Amygdala (tissue), 56 donors: ENCODE data around the gene LRPPRC.
"Not testable (repeated sequence)": the region's sequence is repeated elsewhere in the genome, so short reads cannot be mapped to it uniquely, and the experiment has no call there.

Experiments
- DNase-seq, 56 donors: peaks; one replicate each; lab custom pipeline; 2025; lab: John Stamatoyannopoulos, UW

The LRPPRC gene

GRCh38 chr2:43995733-43996533, at the start of gene LRPPRC:
LRPPRC (minus strand) TSS chr2:43995989; CDS start chr2:43995947, 42 bp downstream.
- DNase-seq: peak; percentile 58 to 97 (median 88)

- DNase-seq: peak in 2 of 56 donors; percentile 1 to 2
Measured at GRCh38 chr2:44045061-44045460, 49.3 kb upstream of the LRPPRC start.

- peak; percentile 35 to 92 (median 78) for DNase-seq
Measured at GRCh38 chr2:44044281-44044720, 48.5 kb upstream of the LRPPRC start.

GRCh38 chr2:44040365-44040764, 44.6 kb upstream of the LRPPRC start:
- DNase-seq: no peak

GRCh38 chr2:44038277-44038676, 42.5 kb upstream of the LRPPRC start:
- no peak for DNase-seq

GRCh38 chr2:44037221-44037620, 41.4 kb upstream of the LRPPRC start:
- DNase-seq: no peak

- no peak for DNase-seq
Measured at GRCh38 chr2:44033947-44034346, 38.2 kb upstream of the LRPPRC start.

GRCh38 chr2:44027076-44027475, 31.3 kb upstream of the LRPPRC start:
- not testable (repeated sequence) for DNase-seq

GRCh38 chr2:44016282-44016681, 20.5 kb upstream of the LRPPRC start:
- peak in 6 of 56 donors; percentile 1 to 32 (median 6) for DNase-seq

- DNase-seq: no peak
Measured at GRCh38 chr2:44015239-44015638, 19.4 kb upstream of the LRPPRC start.

GRCh38 chr2:44013205-44013604, 17.4 kb upstream of the LRPPRC start:
- DNase-seq: not testable (repeated sequence)

- DNase-seq: peak in 17 of 56 donors; percentile 1 to 44 (median 11)
Measured at GRCh38 chr2:44010266-44010665, 14.5 kb upstream of the LRPPRC start.

GRCh38 chr2:44009136-44009735, 13.4 kb upstream of the LRPPRC start:
- no peak for DNase-seq

GRCh38 chr2:44005846-44006245, 10.1 kb upstream of the LRPPRC start:
- no peak for DNase-seq

- no peak for DNase-seq
Measured at GRCh38 chr2:44004735-44005602, 9.2 kb upstream of the LRPPRC start.

- no peak for DNase-seq
Measured at GRCh38 chr2:44001716-44002115, 5.9 kb upstream of the LRPPRC start.

- DNase-seq: no peak
Measured at GRCh38 chr2:43998263-43998662, 2.5 kb upstream of the LRPPRC start.

- no peak for DNase-seq
Measured at GRCh38 chr2:43993437-43993836, 2.4 kb downstream of the LRPPRC start.

GRCh38 chr2:43989545-43989944, 6.2 kb downstream of the LRPPRC start:
- DNase-seq: no peak

GRCh38 chr2:43986600-43986999, 9.2 kb downstream of the LRPPRC start:
- DNase-seq: no peak

GRCh38 chr2:43985359-43985758, 10.4 kb downstream of the LRPPRC start:
- no peak for DNase-seq
